GM12878 (cell line): ENCODE measurements around the gene AGPAT2. TPM values are rescaled to one million over a fixed set of nuclear protein-coding genes. Genes with fewer than 3 reads are reported as not detected.

ENCODE experiments used
- ATAC-seq: fragments of 200-7000 bp; cut with Tn5 transposase; 3 replicates; pipeline ENCODE4 v1.9.1; 2020; ENCODE audit warnings: mild to moderate bottlenecking, moderate library complexity
- BruUV-seq: library from RNA; stranded (reverse); fragments of 400-500 nt; replicated peaks from 2 replicates; lab custom pipeline; 2021; lab: Mats Ljungman, UMichigan
- CTCF ChIA-PET: fragments of 300-600 bp; sonication (Branson Sonifier 250); formaldehyde crosslinking; extraction: SDS; loops from one replicate; lab custom pipeline; 2021; ENCODE audit warnings: inconsistent platforms; lab: Yijun Ruan, JAX
- POLR2A ChIA-PET: fragments of 350-600 bp; formaldehyde crosslinking; extraction: SDS; loops from one replicate; lab custom pipeline; 2021; ENCODE audit warnings: inconsistent platforms; lab: Charles Lee
- RAD21 ChIA-PET: fragments of 300-600 bp; sonication (Branson Sonifier 250); formaldehyde crosslinking; loops from one replicate; lab custom pipeline; 2023; ENCODE audit warnings: antibody characterized with exemption; ENCODE audit not compliant: unreplicated experiment; lab: Charles Lee
- SMC1A ChIA-PET: fragments of 300-600 bp; sonication (Branson Sonifier 250); formaldehyde crosslinking; loops from one replicate; lab custom pipeline; 2023; ENCODE audit not compliant: unreplicated experiment, uncharacterized antibody; lab: Charles Lee
- DNase-seq: peaks from one replicate; pipeline ENCODE4 v3.0.0-alpha.2; 2011; ENCODE audit warnings: low read depth, low spot score
- FAIRE-seq: peaks from 3 replicates; lab custom pipeline; 2011; peaks lifted over from hg19 to GRCh38; lab: Jason Lieb, UNC
- H2AFZ ChIP-seq: 2 replicates; pipeline ENCODE4 v1.6.0; 2011; ENCODE audit warnings: low read depth, low read length, control low read depth; ENCODE audit not compliant: control insufficient read depth
- H3K27ac ChIP-seq: 2 replicates; pipeline ENCODE4 v1.5.1; 2011; ENCODE audit warnings: control low read depth; ENCODE audit not compliant: control insufficient read depth, insufficient read depth
- H3K27me3 ChIP-seq, 2 experiments: replicated peaks in 1 of 2; 2 replicates each; pipeline versions ENCODE4 v1.6.0 to v1.6.1; 2011; ENCODE audit warnings: low read length in 1 of 2; ENCODE audit not compliant: control insufficient read depth in 2 of 2, insufficient read depth in 2 of 2
- H3K36me3 ChIP-seq, 2 experiments: 2 replicates each; pipeline ENCODE4 v1.5.1; 2011; ENCODE audit warnings: low read length in 1 of 2; ENCODE audit not compliant: control insufficient read depth in 2 of 2, insufficient read depth in 2 of 2
- H3K4me1 ChIP-seq: 2 replicates; pipeline ENCODE4 v1.6.1; 2011; ENCODE audit warnings: mild to moderate bottlenecking, low read length, moderate library complexity, mixed read lengths; ENCODE audit not compliant: control insufficient read depth, insufficient read depth
- H3K4me2 ChIP-seq: 2 replicates; pipeline ENCODE4 v1.6.0; 2011; ENCODE audit warnings: control low read depth; ENCODE audit not compliant: control insufficient read depth, insufficient read depth
- H3K4me3 ChIP-seq: fragments of 200-600 bp; sonication (generic); 2 replicates; pipeline ENCODE4 v1.5.1; 2016
- H3K79me2 ChIP-seq: 2 replicates; pipeline ENCODE4 v1.6.0; 2011; ENCODE audit warnings: low read length; ENCODE audit not compliant: control insufficient read depth, insufficient read depth
- H3K9ac ChIP-seq: 2 replicates; pipeline ENCODE4 v1.8.0; 2011; ENCODE audit warnings: low read length, control low read depth, mixed read lengths; ENCODE audit not compliant: control insufficient read depth, insufficient read depth
- H3K9me3 ChIP-seq: replicated peaks from 3 replicates; pipeline ENCODE4 v1.5.1; 2011; ENCODE audit warnings: mild to moderate bottlenecking, low read length; ENCODE audit not compliant: control insufficient read depth, insufficient read depth
- H4K20me1 ChIP-seq: 2 replicates; pipeline ENCODE4 v1.6.0; 2011; ENCODE audit not compliant: control insufficient read depth, insufficient read depth
- EGR1 ChIP-seq, 2 experiments: IDR thresholded peaks; 1 replicate in 1 of 2; 2 replicates in 1 of 2; pipeline ENCODE4 v1.6.1; 2011 to 2012; ENCODE audit warnings: low read depth in 2 of 2, low read length in 2 of 2, borderline replicate concordance in 1 of 2, mild to moderate bottlenecking in 1 of 2, moderate library complexity in 1 of 2
- FOS ChIP-seq: IDR thresholded peaks from 3 replicates; pipeline ENCODE4 v1.6.1; 2011; ENCODE audit warnings: borderline replicate concordance; ENCODE audit not compliant: insufficient read length; ENCODE audit errors: extremely low read depth
- LARP7 ChIP-seq: fragments of 450-650 bp; IDR thresholded peaks from 2 replicates; pipeline ENCODE4 v1.6.1; 2017; ENCODE audit warnings: mild to moderate bottlenecking
- MXI1 ChIP-seq: fragments of 150-350 bp; IDR thresholded peaks from 2 replicates; pipeline ENCODE4 v1.6.1; 2011; ENCODE audit warnings: low read depth, mild to moderate bottlenecking, inconsistent platforms, low read length, improper control_type of control experiment
- NR2F1 ChIP-seq: fragments of 450-650 bp; conservative IDR thresholded peaks from 2 replicates; pipeline ENCODE4 v1.6.1; 2017; ENCODE audit warnings: mild to moderate bottlenecking
- PML ChIP-seq: IDR thresholded peaks from 2 replicates; pipeline ENCODE4 v1.6.1; 2012; ENCODE audit warnings: low read length, inconsistent platforms
- POLR2A ChIP-seq: IDR thresholded peaks from 2 replicates; pipeline ENCODE4 v1.6.1; 2011; ENCODE audit warnings: low read depth, mild to moderate bottlenecking, low read length
- RAD21 ChIP-seq: IDR thresholded peaks from 2 replicates; pipeline ENCODE4 v1.6.1; 2011; ENCODE audit warnings: mild to moderate bottlenecking, low read depth, low read length, moderate library complexity; ENCODE audit not compliant: insufficient read depth
- RFX5 ChIP-seq: IDR thresholded peaks from 2 replicates; pipeline ENCODE4 v1.6.1; 2011; ENCODE audit warnings: low read depth, low read length, improper control_type of control experiment
- TBL1XR1 ChIP-seq: IDR thresholded peaks from 2 replicates; pipeline ENCODE4 v1.6.1; 2012; ENCODE audit warnings: low read depth, low read length, improper control_type of control experiment
- ZBED1 ChIP-seq: IDR thresholded peaks from 2 replicates; pipeline ENCODE4 v1.6.1; 2016; ENCODE audit warnings: borderline replicate concordance
- ZNF217 ChIP-seq: fragments of 450-650 bp; IDR thresholded peaks from 2 replicates; pipeline ENCODE4 v1.6.1; 2017; ENCODE audit warnings: antibody characterized with exemption, mild to moderate bottlenecking
- ZNF384 ChIP-seq: IDR thresholded peaks from 2 replicates; pipeline ENCODE4 v1.6.1; 2012; ENCODE audit warnings: low read depth, mild to moderate bottlenecking, low read length, improper control_type of control experiment, borderline replicate concordance
- WGBS: methylation state at CpG from one replicate; pipeline ENCODE4 v1.1.6; 2016; ENCODE audit warnings: low lambda C conversion rate; ENCODE audit not compliant: insufficient replicate concordance, insufficient coverage; ENCODE audit errors: missing lambda C conversion rate; 5-methylcytosine and 5-hydroxymethylcytosine counted together
- in situ Hi-C: fragments of 300-500 bp; cut with MboI; formaldehyde crosslinking; loops from 9 replicates; pipeline ENCODE4 v1.14.3; 2018; ENCODE audit warnings: mixed read lengths
- intact Hi-C: fragments of 100-400 bp; cut with micrococcal nuclease; formaldehyde crosslinking; loops from one replicate; pipeline ENCODE4 v1.14.2; 2022; ENCODE audit not compliant: unreplicated experiment
- polyA plus RNA-seq, 11 experiments: library from polyadenylated mRNA; depleted of rRNA in 4 of 11; unstranded in 6 of 11; stranded (reverse) in 5 of 11; fragments of >200 nt; fragmentation: Nextera tagmentation in 4 of 11; fragmentation: Illumina TruSeq in 1 of 11; extraction: Ambion mirVana in 4 of 11; extraction: Trizol in 1 of 11; gene quantifications; 1 replicate in 1 of 11; 2 replicates in 10 of 11; pipeline versions ENCODE4 v1.2.1 to v1.2.3, GENCODE V29; 2011 to 2016; ENCODE audit warnings: inconsistent platforms in 2 of 11, missing spikeins in 2 of 11, low read depth in 1 of 11
- total RNA-seq, 4 experiments: library from RNA; depleted of rRNA in 3 of 4; stranded (reverse); fragments of >200 nt in 3 of 4; fragmentation: Illumina TruSeq in 1 of 4; extraction: Trizol in 1 of 4; gene quantifications; 2 replicates each; pipeline versions ENCODE4 v1.2.1 to v1.2.3, GENCODE V29; 2013 to 2021
- TF ChIP-seq, protein P1 (sequence below): IDR thresholded peaks from 2 replicates; pipeline ENCODE4 v1.6.1; 2011; ENCODE audit warnings: low read depth, mild to moderate bottlenecking, low read length, moderate library complexity, borderline replicate concordance; ENCODE audit errors: extremely low read depth
- TF ChIP-seq, protein P2 (sequence below): fragments of 450-650 bp; IDR thresholded peaks from 2 replicates; pipeline ENCODE4 v1.6.1; 2017; ENCODE audit warnings: mild to moderate bottlenecking
- TF ChIP-seq, protein P3 (sequence below): fragments of 450-650 bp; IDR thresholded peaks from 2 replicates; pipeline ENCODE4 v1.6.1; 2017; ENCODE audit warnings: antibody characterized with exemption, mild to moderate bottlenecking, moderate library complexity
- TF ChIP-seq, protein P4 (sequence below): IDR thresholded peaks from 2 replicates; pipeline ENCODE4 v1.6.1; 2011; ENCODE audit warnings: mild to moderate bottlenecking, low read depth, low read length, moderate library complexity; ENCODE audit not compliant: insufficient replicate concordance

Gene AGPAT2
- total and polyA plus RNA-seq, 10 of the 15 experiments (the other 5 are each of a cell fraction or from before 2014, with no cell fraction given) = 0.10 to 28.5 (median 18.2) TPM

DNA sequence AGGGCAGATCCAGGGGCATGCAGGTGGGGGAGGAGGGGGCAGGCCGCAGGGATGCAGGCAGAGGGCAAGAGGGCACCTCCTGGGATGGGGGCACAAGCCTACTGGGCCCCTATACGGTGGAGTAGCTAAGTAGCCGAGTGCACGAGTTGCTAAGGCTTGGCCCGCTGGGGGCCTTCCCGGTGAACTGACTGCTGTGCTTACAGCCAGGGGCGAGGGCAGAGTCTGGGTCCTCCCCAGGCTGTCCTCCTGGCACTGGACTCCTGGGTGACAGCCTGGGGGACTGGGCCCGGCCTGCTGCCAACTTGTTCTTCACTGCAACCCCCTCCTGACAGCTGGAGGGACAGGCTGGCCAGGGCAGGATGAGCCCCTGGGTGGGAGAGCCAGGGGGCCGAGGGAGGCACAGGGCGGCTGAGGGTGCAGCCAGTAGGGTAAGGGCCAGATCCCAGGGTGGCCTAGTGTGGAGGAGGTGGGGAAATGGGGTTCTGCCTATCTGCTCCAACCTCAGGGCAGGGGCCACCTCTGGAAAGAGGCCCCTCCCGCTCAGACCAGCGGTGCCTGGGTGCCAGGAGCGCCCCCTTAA is 26.2 kb downstream of the AGPAT2 start:
- Histone ChIP-seq H4K20me1 (no peaks in the 10 kb centered on the region), H3K4me2 (no peak overlapping the region), H3K79me2 (no peaks in the 10 kb centered on the region), H3K4me3 (no peak overlapping the region), H3K36me3 (no peaks in the 10 kb centered on the region), H3K27ac (no peak overlapping the region), H3K27me3 (peaks cover 19 to 29% of the 10 kb centered on the region in 2 experiments), H3K4me1 (no peaks in the 10 kb centered on the region), H3K9ac (no peak overlapping the region), H2AFZ (no peak overlapping the region), H3K9me3 (no peaks in the 10 kb centered on the region)
- FAIRE-seq = no peak
- no peak for TF ChIP-seq EGR1 (IDR thresholded peaks at IDR 0.05; ENCODE audit: borderline replicate concordance in 1 of 2, low read depth in 2 of 2, low read length in 2 of 2)
- TF ChIP-seq POLR2A = no peak
- no peak for TF ChIP-seq ZBED1
- no peak for TF ChIP-seq MXI1
- TF ChIP-seq, protein P1, sequence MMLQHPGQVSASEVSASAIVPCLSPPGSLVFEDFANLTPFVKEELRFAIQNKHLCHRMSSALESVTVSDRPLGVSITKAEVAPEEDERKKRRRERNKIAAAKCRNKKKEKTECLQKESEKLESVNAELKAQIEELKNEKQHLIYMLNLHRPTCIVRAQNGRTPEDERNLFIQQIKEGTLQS = no peak
- no peak for TF ChIP-seq FOS
- TF ChIP-seq ZNF217 = no peak
- TF ChIP-seq TBL1XR1 = no peak
- no peak for TF ChIP-seq RFX5
- TF ChIP-seq, protein P2, sequence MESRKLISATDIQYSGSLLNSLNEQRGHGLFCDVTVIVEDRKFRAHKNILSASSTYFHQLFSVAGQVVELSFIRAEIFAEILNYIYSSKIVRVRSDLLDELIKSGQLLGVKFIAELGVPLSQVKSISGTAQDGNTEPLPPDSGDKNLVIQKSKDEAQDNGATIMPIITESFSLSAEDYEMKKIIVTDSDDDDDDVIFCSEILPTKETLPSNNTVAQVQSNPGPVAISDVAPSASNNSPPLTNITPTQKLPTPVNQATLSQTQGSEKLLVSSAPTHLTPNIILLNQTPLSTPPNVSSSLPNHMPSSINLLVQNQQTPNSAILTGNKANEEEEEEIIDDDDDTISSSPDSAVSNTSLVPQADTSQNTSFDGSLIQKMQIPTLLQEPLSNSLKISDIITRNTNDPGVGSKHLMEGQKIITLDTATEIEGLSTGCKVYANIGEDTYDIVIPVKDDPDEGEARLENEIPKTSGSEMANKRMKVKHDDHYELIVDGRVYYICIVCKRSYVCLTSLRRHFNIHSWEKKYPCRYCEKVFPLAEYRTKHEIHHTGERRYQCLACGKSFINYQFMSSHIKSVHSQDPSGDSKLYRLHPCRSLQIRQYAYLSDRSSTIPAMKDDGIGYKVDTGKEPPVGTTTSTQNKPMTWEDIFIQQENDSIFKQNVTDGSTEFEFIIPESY = no peak
- TF ChIP-seq, protein P3, sequence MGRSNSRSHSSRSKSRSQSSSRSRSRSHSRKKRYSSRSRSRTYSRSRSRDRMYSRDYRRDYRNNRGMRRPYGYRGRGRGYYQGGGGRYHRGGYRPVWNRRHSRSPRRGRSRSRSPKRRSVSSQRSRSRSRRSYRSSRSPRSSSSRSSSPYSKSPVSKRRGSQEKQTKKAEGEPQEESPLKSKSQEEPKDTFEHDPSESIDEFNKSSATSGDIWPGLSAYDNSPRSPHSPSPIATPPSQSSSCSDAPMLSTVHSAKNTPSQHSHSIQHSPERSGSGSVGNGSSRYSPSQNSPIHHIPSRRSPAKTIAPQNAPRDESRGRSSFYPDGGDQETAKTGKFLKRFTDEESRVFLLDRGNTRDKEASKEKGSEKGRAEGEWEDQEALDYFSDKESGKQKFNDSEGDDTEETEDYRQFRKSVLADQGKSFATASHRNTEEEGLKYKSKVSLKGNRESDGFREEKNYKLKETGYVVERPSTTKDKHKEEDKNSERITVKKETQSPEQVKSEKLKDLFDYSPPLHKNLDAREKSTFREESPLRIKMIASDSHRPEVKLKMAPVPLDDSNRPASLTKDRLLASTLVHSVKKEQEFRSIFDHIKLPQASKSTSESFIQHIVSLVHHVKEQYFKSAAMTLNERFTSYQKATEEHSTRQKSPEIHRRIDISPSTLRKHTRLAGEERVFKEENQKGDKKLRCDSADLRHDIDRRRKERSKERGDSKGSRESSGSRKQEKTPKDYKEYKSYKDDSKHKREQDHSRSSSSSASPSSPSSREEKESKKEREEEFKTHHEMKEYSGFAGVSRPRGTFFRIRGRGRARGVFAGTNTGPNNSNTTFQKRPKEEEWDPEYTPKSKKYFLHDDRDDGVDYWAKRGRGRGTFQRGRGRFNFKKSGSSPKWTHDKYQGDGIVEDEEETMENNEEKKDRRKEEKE = no peak
- TF ChIP-seq LARP7 = no peak
- no peak for TF ChIP-seq PML
- no peak for TF ChIP-seq RAD21
- TF ChIP-seq, protein P4, sequence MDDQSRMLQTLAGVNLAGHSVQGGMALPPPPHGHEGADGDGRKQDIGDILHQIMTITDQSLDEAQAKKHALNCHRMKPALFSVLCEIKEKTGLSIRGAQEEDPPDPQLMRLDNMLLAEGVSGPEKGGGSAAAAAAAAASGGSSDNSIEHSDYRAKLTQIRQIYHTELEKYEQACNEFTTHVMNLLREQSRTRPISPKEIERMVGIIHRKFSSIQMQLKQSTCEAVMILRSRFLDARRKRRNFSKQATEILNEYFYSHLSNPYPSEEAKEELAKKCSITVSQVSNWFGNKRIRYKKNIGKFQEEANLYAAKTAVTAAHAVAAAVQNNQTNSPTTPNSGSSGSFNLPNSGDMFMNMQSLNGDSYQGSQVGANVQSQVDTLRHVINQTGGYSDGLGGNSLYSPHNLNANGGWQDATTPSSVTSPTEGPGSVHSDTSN = no peak
- no peak for TF ChIP-seq NR2F1
- no peak for TF ChIP-seq ZNF384
- ChIA-PET POLR2A (interaction anchor here (0.6 kb wide), 1 partner anchor 24 kb away, joined by 6 read pairs; no protein-coding TSS in a partner anchor), CTCF (interaction anchor here (1.1 to 1.3 kb wide), 2 partner anchors 11 to 298 kb away, joined by 3 to 4 read pairs; partner anchors contain the start of gene DNLZ), SMC1A (no interaction called here), RAD21 (no interaction called here)
- WGBS = under 1% methylated on average over 13 of the region's 13 CpGs
- in situ Hi-C loops = no loop called here
- intact Hi-C loops = no loop called here
- DNase-seq = no peak
- ATAC-seq = no peak
- BruUV-seq = no TSS peak
